ENCODE measurements around the gene LIM2.

LIM2 gene

DNA sequence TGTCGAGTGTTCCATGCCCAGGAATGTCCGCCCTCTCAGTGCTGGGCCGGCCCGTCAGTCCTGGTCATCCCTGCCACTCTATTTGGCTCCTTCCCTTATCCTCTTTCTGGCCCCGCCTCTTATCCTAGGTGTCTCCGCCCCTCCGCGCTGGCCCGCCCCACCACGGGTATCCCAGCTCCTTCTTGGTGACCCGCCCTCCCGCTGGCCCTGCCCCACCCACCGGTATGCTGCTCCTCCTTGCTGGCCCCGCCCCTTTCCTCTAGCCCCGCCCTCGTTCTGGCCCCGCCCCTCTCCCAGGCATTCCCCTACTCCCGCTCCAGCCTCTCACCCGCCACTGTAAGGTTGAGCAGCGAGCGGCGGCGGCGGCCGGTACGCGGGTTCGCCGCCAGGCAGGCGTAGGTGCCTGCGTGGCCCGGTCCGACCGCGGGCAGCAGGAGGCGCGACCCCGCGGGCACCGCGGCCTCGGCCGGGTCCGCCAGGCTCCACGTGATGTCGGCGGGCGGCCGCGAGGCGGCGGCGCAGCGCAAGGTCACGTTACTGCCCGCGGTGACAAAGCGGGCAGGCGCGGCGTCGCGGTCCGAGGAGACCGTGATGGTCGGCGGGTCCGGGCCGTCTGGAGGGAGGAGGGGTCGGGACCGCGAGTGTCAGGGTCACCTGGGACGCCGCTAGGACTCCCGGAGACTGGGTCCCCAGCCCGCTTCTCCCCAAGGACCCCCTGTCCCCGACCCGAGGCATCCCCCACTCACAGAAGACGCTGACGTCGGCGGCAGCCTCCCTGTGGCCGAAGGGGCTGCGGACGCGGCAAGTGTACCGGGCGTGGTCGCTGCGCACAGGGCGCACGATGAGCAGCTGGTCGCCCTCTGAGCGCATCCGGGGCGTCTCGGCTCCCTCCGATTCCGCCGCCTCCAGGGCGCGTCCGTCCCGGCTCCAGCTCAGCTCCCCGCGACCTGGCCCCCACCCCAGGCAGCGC, 47.8 kb downstream of the LIM2 start:
- peak; percentile 97 for DNase-seq (ENCODE audit: low read depth, low spot score)

DNA sequence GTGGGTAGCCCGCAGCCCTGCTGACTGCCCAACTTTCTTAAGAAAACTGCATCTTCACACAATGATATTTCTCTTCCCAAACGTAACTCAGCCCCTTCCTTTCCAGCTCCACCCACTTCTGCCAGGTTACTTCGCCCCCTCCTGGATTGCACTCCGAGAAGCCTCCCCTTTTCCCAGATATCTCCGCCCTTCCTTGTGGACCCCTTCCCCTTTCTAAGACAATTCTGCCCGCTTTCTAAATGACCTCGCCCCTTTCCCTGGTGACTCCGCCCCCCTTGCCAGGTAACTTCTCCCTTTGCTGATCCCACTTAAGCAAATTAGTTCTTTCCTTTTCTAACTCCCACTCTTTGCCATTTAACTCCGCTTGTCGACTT, 48.5 kb downstream of the LIM2 start:
- peak; percentile 91 for DNase-seq (ENCODE audit: low read depth, low spot score)

DNA sequence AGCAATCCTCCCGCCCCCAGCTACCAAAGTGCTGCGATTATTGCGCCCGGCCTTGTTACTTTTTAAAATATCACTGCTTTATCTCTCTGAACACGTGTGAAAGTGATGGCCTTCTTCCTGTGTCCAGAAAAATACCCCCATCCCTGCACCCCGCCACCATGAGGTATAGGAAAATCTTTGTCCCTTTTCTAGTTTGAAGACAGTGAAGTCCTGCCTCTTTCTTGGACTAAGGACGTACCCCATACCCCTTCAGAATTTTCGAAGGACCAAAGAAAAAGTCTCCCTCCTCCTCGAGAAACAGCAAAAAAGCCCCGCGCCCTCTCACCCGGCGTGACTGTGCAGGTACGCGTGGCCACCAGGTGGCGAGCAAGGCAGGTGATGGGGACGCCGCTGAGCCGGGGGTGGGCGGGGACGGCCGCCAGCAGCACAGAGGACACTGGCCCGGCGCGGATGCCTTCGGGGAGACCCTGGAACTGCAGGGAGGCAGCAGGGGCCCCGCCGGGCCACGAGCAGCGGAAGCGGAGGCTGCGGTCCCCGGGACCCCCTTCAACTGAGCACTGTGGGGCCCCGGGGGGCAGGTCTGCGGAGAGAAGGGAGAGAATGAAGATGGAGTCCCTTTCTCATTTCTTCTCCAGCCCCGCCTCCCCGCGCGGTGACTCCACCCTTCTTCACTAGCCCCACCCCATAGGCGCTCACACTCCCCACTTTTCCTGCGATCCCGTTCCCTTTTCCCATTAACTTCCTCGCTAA, 49.0 kb downstream of the LIM2 start:
- DNase-seq (ENCODE audit: low read depth, low spot score): peak; percentile 91

DNA sequence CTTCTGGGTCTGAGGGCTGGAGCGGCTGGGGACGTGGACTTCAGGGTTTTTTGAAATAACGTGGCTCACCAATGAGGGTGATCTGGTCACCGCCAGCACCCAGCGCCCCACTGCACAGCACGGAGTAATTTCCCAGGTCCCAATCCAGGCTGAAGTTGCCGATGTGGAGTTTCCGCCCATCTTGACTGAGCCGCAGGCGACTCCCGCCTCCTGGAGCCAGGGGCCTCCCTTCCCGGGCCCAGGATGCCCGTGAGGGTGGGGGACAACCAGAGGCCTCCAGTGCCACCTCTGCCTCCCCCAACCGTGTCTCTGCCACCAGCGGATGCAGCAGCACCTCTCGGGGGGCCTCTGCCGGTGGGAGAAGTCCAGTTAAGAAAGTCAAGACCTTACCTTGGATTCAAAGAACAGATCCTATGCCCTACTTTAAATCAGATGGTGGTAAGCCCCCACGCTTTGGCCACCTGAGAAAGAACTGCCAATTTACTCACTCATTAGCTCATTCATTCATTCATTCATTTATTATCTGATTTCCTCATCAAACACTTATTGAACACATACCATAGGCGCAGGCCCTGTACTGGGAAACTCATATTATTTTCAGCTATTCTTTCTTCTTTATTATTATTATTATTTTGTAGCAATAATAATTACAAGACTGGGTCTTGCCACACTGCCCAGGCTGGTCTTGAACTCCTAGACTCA, 49.8 kb downstream of the LIM2 start:
- DNase-seq (ENCODE audit: low read depth, low spot score): no peak

DNA sequence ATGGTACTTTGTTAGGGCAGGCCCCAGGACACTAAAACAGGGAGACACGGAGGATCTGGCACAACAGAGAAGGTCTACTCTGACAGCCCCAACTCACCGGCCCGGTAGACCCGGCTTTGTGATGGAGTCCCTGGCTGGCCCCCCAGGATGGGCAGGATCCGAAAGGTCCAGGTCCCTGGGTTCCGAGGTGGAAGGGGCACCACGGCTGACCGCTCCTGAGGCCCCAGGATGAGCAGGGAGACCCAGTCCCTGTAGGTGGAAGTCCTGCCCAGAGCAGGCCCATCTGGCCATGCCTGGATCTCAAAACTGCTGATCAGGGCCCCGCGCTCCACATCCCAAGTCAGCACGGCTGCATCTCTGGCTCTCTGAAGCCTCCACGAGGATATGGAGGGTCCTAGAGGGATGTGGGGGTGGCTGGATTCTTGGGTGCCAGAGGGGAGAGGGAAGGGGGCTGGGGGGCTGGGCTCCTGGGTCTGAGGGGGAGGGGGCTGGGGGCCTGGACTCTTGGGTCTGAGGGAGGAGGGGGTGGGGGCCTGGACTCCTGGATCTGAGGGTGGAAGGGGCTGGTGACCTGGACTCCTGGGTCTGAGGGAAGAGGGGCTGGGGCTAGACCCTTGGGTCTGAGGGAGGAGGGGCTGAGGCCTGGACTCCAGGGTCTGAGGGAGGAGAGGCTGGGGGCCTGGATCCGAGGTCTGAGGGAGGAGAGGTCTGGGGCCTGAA, 50.5 kb downstream of the LIM2 start:
- DNase-seq (ENCODE audit: low read depth, low spot score): no peak

DNA sequence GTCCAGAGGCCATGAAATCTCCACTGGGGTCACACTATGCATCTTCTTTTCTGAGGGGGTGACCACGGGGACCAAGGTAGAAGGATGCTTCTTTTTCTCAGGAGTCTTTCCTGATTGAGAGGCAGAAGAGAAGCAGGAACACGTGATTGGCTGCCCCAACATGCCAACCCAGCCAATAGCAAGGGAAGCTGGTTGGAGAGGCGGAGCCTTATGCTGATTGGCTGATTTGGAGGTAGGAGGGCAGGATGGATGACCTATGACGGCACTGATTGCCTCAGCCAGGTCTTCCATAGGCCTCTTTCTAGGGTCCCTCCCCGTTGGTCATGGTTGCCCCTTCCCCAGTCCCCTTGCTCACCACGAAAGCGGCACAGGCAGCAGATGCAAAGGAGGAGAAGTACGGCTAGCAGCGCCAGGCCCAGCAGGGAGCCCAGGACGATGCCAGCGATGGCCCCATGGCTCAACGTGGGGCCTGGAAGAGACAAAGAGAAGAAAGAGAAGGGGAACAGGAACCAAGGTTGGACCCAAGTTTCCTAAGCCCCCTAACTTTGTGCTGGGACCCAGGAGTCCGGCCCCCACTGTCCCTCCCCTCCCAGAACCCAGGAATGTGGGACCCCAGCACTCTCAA, 53.8 kb downstream of the LIM2 start:
- peak; percentile 54 for DNase-seq (ENCODE audit: low read depth, low spot score)

DNA sequence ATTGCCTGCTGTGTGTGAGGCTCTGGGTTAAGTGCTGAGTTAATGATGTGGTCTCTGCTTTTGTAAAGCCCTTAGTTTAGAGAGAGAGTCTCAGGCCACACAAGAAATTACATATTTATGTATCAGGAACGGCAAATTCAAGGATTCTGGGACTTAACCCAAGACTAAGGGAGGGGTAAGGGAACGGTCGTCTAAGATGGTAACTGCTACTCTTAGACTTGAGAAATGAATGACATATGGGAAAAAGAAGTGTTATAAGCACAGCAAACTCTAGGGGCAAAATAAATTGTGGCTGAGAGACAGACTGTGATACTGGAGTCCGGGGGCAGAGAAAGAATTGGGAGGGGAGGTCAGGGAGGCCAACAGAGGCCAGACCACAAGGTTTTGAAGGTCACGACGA, 56.1 kb downstream of the LIM2 start:
- no peak for DNase-seq (ENCODE audit: low read depth, low spot score)

DNA sequence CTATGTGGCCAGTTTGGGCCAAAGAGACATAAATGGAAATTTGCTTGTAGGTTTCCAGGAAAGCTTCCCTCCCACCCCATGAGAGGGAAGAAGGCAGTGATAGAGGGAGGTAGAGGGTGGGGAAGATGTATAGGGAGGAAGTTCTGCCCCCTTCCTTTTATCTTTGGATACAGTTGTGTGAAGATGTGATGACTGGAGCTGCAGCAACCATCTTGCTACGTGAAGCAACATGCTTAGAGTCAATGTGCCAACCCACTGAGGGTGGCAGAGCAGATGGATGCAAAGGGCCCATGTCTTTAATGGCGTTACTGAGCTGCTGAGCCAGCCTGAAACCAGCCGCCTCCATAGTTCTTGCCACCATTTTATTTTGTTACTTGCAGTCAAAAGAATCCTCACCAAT, 56.6 kb downstream of the LIM2 start:
- no peak for DNase-seq (ENCODE audit: low read depth, low spot score)

DNA sequence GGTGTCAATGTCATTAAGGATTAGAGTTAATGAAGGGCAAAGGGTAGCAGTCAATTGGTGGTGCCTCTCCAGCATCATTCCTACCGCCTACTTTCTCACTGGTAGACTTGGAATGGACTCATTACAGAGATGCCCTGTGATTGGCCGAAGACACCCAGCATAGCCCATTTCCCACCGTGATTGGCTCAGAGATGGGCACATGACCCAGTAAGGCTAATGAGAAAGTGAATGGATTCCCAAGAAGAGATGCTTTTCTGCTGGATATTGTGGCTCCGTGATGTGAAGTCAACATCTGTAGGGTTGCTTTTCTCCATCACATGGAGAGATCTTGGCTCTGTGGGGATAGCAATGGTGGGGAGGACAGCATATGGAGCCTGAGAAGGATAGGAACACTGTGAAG, 57.4 kb downstream of the LIM2 start:
- no peak for DNase-seq (ENCODE audit: low read depth, low spot score)
